Measurements from ENCODE around the gene TEX22.

- TF ChIP-seq POLR2A (IDR thresholded peaks at IDR 0.05; ENCODE audit: low read depth, low read length) (no peak), POLR2AphosphoS5 (IDR thresholded peaks at IDR 0.05; ENCODE audit: low read depth, low read length) (no peak)
Observed at GRCh38 chr14:105394714-105395537, 3.4 kb upstream of the TEX22 start.

Data from GM12891 (cell line).